GM19455 (cell line): ENCODE results near the gene BMAL1.

Experiments
- ATAC-seq: cut with Tn5 transposase; IDR thresholded peaks from one replicate; pipeline ENCODE4 v1.9.1; 2021; ENCODE audit not compliant: unreplicated experiment

BMAL1 gene

DNA sequence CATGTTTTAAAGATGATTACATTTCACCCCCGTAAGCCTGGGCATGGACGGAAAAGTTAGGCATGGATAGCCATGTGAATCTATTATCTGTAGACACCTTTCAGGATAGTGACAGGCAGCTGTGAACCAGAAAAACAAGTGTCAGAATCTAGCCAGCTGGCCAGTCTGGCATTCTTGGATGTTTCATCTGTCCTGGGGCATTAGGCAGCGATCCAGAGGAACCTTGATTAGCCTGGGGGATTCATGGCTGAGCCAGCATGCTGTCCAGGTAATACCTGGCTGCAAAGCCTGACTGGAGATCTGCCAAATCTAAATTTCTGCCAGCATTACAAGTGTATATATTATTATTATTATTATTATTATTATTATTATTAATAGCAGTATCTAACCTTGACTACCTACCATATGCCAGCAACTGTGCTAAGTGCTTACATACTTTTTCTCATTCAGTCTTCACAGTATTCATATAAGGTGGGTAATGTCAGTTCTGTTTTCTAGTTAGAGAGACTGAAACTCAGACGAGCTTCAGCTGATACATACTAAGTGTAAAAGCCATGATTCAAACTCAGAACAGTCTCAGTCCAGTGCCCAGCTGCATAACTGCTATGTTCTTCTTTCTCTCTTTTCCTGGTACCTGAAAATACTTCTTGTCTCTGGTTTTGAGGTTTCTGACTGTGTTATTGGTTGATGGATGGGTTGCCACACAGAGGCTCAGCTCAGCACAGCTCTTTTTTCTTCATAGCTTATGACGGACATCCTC lies 12.8 kb downstream of the BMAL1 start:
- ATAC-seq, result no peak

DNA sequence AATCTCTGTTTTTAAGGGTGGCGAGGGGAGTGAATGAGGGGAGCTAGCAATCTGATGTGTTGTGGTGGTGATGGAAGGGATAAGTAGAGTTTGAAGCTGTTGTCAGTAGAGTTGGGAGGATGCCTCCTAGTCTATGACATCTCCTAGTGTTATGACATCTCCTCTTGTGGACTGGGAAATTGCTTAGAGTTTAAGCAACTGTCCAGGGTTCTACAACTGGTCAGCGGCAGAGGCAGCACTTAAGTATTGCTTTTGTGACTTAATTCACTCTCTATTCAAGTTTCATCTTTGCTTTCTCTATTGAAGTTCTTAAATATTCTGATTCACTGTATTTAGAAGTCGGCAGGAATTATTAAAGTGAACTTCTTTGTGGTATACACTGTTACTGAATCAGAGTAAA lies 13.8 kb downstream of the BMAL1 start:
- no peak for ATAC-seq

DNA sequence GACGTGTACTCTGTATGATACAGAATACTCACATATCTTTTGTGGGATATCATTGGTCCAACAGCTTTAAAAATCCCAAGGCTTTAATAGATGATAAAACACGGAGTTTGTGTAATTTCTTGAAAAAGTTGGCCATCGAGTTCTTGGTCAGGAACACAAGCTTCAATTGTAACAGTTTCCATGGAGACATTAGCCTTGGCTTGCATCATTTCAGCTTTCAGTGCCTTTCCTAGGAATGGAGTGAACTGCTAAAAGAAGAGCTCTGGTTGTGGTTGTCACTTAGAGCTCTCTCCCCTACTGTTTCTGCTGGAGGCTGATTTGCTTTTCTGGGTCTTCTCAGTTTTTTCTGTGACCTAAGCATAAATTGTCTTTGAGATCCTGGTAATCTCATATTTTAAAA lies 14.2 kb downstream of the BMAL1 start:
- ATAC-seq, result no peak

DNA sequence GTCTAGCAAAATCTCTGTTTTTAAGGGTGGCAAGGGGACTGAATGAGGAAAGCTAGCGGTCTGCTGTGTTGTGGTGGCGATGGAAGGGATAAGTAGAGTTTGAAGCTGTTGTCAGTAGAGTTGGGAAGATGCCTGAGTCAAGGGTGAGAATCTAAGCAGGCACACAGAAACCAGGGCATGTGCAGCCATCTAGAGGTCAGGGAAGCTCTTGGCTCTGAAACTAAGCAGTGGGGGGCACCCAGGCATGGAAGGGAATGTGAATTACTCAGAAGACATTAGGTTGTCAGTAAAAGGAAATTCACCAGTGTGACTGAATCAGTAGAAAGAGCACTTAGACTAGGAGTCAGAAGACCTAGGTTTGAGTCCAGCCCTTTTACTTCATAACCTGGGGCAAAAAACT lies 15.4 kb downstream of the BMAL1 start:
- ATAC-seq, result no peak

DNA sequence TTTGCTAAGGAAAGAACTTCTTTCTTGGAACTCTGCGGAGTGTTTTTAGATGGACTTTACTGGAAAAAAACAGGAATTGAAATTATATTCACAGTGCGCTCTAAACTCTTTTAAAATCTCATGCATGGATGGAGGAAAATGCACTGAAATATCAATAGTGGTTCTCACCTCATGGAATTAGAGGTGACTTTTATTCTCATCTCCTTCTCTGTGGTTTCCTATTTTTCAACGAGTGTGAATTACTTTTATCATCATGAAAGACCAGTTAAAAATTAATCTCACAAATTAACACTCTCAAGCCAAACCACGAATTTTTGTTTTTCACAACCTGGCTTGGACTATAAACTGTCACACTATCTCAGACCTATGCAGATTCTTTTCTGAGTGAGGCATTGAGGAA lies 16.6 kb downstream of the BMAL1 start:
- ATAC-seq, result no peak

DNA sequence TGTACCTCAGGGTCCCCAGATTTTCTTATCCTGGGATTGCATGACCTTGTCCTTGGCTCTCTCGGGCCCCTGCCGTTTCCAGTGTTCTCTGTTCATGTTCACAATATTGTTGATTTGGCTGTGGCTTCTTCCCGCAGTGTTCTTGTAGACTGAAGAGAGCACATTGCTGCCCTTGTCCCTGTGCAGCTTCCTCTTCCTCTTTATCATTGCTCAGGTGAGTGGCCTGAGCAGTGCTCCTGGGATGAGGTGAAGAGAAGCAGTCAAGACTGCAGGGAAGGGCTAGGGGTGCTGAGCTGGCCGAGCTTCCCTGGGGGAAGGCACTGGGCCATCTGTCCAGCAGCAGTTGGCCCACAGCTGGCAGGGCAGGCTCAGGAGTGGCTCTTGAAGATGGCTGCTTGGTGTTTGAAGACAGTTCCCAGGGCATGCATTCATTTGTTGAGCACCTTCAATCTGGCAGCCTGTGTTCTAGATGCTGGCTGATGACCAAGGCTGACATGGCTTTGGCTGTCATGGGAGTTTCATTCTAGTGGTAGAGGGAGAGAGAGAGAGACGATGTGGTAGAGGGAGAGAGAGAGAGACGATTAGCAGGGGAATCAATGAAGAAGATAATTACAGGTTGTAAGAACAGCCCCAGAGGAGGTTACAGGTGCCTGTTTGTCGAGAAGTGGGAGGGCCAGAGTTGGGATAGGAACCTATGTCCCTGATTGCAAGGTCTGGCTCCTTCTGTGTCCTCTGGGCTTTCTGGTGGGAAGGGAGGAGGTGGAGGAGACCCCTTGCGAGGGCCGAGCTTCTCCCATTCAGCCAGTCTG lies 17.4 kb downstream of the BMAL1 start:
- no peak for ATAC-seq

DNA sequence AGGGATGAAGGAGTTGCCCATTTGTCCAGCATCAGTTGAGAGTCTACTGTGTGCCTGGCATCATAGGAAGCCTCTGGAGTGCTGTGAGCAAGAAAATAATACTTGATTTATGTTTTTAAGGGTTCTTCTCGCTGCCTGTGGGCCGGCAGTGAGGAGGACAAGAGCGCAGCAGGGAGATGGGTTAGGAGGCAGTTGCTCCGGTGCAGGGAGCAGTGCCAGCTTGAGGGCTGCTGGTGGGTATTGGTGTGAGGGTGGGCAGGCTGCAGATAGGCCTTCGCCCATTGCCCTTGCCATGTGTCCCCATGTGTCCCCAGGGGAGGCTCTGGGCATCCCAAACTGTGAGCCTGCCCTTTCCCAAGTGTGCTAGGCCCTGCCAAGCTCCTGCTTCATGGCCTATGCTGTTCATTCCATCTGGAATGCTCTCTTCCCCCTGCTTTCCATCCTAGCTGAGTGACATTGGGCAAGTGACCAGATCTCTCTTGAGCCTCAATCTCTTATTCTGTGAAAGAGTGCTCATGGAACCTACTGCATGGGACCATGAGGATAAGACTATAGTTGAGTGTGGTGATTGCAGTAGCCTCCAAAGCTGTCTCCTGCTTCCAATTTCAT lies 19.8 kb downstream of the BMAL1 start:
- ATAC-seq, result no peak

DNA sequence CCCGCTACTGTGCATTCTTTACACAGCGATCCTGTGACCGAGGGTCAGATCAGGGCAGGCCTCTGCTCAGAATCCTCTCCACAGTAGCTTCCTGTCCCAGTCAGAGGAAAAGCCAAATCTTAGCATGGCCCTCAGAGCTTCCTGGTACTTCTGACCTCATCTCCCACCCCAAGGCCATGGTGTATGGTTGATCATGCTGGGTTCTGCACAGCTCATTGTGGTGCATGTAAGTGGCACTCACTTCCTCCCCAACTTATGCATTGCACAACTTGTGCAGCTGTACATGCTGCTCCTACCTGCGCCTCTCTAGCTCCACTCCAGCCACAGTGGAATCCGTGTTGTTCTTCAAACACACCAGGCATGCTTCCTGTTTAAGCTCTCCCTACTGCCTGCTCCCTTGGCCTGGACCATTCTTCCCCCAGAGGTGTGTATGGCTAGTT lies 20.3 kb downstream of the BMAL1 start:
- ATAC-seq, result no peak

DNA sequence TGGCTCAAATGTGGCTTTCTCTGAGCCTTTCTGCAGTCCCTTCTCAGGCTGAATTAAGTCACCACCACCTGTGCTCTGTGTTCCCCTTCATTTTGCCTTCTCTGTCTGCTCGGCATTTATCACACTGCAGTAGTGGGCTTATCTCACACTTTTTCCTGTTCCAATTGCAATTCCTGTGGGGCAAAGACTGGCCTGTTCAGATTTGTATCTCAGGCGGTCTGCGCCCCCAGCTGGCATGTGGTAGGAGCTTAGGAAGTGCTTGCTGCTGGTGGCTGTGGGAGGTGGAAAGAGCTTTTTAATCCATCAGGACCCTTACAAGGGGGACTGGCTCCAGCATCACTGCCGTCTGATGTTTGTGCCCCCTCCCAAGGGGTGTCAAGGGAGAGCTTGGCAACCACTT lies 21.2 kb downstream of the BMAL1 start:
- no peak for ATAC-seq

DNA sequence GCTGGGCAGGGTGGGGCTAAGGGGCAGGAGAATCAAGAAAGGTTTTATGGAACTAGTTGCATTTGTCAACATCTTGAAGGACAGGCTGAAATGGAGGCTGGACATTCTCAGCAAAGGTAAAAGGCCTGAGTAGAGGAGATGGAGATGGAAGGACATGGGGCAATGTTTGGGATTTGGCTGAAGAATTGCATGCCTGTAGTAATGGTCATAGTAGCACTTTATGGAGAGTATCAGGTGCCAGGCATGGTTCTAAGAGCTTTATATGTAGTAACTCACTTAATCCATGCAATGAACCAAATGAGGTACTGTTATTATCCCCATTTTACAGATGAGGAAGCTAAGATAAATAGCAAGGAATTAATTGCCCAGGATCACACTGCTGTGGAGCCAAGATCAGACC lies 23.9 kb downstream of the BMAL1 start:
- ATAC-seq, result no peak

DNA sequence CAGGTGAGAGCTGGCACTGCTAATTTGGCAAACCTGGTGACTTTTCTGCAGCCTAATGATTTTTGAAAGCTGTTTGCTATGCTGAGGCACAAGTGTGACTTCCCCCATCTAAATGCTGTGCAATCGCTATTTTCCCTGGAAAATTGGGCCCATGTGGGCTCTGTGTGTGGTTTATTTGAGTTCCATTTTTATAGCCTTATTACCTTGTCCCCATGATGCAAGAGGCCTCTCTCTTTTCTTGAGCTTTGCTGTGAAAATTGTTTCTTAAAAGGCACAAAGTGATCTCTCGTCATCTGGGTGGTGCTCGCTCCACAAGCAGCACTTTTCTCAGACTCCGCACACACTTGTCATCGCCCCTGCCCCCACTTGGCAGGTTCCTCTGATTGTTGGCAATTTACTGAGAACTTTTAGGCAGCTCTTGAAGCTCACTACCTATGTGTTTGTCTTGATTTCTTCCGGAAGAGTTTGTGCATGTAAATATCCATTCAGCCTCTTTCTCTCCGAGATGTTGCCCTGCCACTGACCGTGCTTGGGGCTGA lies 24.9 kb downstream of the BMAL1 start:
- no peak for ATAC-seq

DNA sequence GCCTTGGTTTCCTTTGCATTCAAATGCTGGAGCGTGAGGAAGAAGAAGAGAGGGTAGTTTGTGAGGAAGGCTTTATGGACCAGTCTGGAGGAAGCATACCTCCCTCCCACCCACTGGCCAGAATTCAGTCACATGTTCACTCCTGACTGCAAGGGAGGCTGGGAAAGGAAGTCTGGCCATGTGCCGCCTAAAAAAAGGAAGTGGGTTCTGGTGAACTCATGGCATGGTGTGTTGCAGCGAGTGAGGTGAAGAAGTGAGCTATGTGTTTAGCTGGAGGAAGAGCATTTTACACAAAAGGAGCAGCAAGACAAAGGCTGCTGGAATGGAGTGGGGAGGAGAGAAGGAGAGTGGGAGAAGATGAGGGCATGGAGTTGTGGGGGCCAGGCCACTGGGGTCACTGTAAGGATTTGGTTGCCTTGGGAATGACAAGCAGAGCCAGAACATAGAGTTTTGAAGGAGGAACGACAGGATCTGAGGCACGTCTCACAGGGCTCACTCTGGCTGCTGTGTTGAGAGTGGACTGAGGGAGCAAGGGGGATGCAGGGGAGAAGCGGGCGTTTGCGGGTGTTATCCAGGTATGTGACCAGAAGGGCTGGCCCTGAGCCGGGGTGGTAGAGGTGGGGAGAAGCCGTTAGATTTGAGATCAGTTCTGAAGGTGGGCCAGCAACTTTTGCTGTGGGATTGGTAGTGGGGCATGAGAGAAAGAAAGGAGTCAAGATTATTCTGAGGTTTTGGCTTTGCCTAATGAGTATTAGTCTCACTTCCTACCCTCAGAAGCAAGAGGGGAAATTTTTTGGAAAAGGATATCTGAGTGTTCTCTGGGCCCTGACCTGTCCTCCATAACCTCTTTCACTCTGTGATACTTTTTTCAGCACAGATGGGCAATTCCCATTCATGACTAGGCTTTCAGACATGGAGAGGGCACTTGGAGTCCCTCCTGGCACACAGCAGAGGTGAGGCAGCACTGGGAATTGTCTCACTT lies 26.4 kb downstream of the BMAL1 start:
- ATAC-seq, result no peak

DNA sequence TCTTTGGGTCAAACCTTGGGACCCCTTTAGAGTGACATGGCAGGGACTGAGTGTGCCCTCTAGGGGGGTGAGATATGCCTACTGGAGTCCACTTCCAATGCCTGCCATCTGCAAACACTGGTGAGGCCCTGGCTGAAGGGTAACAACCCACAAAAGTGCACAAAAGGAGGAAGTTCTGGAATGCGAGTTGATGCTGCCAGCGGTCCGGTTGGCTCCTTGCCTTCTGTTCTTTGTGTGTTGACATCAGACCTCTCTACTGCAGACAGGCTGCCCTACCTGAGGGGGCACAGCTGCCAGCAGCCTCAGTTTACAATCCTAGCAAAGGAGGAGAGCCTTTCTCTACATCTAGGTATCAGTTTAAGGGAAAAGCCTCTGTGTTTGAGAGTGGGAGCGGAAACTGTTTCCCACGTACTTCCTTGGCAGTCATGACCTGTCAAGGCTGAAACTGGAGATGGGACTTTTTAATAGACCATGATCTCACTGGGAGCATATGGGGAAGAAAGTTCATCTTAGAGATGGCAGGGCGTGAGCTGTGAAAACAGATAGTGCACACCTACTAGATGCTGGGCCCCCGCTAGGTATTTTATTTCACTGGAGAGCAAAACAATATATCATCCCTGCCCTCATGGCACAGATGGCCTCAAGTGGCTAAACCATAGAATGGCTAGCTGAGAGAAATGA lies 27.2 kb downstream of the BMAL1 start:
- no peak for ATAC-seq

DNA sequence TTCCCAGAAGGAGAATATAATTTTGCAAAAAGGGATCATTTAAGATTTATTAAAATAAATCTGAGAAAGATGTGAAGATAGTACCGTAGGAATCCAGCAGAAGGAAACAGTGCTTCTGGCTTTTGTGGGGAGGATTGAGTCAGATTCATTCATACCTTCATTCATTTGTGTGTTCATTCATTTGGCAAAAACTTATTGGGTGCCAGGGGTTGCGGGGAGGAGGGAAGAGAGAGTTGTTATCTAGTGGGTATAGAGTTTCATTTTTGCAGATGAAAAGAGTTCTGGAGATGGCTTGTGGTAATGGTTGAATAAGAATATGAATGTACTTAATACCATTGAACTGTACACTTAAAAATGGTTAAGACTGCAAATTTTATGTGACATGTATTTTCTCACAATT lies 31.1 kb downstream of the BMAL1 start:
- no peak for ATAC-seq

DNA sequence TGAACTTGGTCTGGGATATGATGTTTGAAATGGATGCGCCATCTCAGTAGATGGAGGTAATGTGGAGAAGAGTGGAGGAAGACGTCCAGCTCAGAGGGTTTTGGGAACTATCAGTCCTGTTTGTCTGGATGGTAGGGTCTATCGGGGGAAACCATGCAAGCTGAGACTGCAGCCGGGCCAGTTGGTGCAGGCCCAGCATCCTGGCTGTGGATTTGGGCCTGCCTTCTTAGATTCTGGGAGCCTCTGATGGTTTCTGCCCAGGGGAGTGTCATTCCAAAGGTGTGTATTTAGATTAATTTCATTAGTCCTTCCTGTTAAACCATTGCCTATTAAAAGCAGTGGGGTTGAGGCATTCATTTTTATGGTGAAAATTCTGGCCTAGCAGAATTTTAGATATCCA lies 31.6 kb downstream of the BMAL1 start:
- ATAC-seq, result no peak

DNA sequence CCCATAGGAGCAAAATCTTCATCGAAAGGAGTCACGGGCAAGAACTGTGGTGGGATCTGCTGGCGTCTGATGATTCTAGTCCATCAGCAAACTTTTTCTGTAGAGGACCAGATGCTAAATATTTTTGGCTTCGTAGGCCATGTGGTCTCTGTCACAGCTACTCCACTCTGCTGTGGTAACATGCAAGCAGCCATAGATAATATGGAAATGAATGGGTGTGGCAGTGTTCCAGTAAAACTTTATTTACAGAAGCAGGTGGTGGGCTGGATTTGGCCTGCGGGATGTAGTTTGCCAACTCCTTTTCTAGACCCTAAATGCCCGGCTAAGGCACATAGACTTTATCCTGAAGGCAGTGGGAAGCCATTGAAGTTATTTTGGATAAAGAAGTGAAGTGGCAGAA lies 32.9 kb downstream of the BMAL1 start:
- ATAC-seq, result no peak

DNA sequence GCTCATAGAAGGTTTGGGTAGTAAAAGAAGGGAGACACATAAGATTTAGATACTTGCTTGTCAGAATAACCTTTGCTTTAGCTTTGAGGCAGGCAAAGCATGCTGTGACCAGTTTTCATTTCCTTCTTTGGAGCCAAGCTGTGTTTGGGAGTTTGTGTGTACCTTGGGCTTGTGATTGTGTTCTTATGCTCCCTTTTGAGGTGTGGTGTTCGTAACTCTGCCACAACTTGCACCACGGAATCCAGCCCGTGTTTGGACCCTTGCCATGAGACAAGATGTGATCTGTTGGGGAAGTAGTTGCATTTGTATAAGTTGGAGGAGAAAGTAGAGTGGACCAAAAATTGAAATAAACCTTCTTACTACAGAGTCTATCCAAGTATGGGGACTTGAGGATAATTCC lies 34.0 kb downstream of the BMAL1 start:
- ATAC-seq, result no peak

DNA sequence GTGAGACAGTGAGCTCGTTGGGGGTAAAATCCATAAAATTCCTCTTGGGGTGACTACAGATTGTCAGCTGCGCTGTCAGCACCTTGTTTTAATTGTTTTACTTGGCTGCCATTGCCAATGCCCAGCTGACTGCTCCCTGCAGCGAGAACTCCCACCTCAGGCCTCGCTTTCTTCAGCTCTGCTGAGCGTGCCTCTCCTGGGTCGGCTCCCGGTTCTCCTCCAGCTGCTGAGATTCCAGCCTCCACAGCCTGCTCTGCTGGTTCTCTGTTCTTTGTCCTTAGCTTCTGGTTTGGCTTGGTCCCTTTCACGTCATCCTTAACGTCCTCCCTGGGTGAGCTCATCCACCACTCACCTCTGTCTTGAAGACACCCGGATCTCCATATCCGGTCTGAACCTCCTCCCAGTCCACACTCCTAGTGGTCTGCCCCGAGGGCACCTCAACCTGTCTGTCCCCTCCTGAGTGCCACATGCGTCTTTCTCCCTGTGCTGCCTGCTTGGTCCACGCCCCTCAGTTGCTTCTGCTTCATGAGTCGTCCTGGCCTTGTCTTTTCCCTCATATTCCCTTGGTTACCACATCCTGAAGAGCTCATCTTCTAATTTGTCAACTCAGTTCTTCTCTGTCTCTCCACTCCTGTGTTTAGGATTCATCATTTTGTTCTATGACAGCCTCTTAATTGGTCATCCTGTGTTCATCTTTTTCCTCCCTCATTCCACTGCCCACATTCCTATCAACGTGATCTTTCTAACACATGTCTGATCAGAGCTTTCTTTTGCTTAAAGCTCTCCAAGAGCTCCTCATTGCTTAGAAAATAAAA lies 35.6 kb downstream of the BMAL1 start:
- ATAC-seq, result no peak

DNA sequence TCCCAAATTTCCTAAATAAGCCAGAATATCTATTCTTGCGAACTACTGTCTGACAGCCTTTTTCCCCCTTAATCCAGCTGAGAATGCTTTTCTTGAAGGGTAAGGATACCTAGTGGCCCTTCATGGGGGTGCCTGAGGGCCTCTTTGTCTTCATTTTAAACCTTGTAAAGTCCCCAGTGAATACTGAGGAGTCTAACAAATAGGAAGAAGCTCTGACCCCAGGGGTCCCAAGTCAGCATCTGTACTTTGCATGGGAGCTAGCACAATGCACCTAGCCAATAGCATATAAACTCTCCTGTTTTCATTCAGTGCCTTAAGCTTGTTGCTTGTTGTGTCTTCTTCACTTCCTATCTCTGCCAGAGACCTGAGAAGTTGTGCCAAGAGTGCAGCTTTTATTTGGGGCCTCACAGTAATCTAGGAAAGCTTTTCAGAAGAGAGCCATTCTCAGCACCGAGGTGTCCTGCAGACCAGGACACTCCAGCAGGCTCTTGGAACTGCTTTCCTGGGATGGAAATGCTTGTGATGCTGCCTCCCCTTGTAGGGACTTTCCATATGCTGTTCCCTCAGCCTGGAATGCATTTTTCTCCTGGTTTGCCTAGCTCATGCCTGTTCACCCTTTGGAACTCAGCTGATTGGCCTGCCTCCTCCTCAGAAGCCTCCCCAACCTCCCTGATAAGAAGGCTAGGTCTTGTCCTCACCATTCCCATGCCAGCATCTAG lies 37.2 kb downstream of the BMAL1 start:
- ATAC-seq, result no peak
